WTC11 (cell line): Measurements from ENCODE around the gene CCDC157. TPM values are rescaled to one million over a fixed set of nuclear protein-coding genes. Genes with fewer than 3 reads are reported as not detected.
A peak's percentile ranks its signal among the peaks of the same experiment; 100 is the strongest.

Source experiments
- ATAC-seq: fragments of 200-7000 bp; cut with Tn5 transposase; 2 replicates; pipeline ENCODE4 v1.10.0; 2021; ENCODE audit warnings: mild to moderate bottlenecking, moderate library complexity
- CTCF ChIA-PET: fragments of 300-600 bp; sonication (Branson Sonifier 250); formaldehyde crosslinking; loops from one replicate; lab custom pipeline; 2021; ENCODE audit warnings: antibody characterized with exemption; lab: Charles Lee
- POLR2A ChIA-PET: fragments of 350-600 bp; sonication (Branson Sonifier 250); formaldehyde crosslinking; loops from one replicate; lab custom pipeline; 2021; ENCODE audit warnings: antibody characterized with exemption; lab: Charles Lee
- DNase-seq: peaks from one replicate; pipeline ENCODE4 v3.0.0; 2021; ENCODE audit warnings: low spot score
- H3K27ac Mint-ChIP-seq: 2 replicates; pipeline ENCODE4 v1.8.0; 2021; ENCODE audit warnings: mixed read lengths
- H3K27me3 Mint-ChIP-seq: 2 replicates; pipeline ENCODE4 v1.8.0; 2021; ENCODE audit warnings: low read depth, mild to moderate bottlenecking, moderate library complexity, mixed read lengths
- H3K36me3 Mint-ChIP-seq: 2 replicates; pipeline ENCODE4 v1.8.0; 2021; ENCODE audit warnings: mixed read lengths
- H3K4me1 Mint-ChIP-seq: 2 replicates; pipeline ENCODE4 v1.8.0; 2022; ENCODE audit warnings: mixed read lengths
- H3K4me3 Mint-ChIP-seq: 2 replicates; pipeline ENCODE4 v1.8.0; 2021; ENCODE audit warnings: mild to moderate bottlenecking, moderate library complexity, mixed read lengths
- H3K9me3 Mint-ChIP-seq: 2 replicates; pipeline ENCODE4 v1.8.0; 2021; ENCODE audit warnings: mixed read lengths
- ETV6 ChIP-seq: sonication (generic); formaldehyde crosslinking; IDR thresholded peaks from 2 replicates; pipeline ENCODE4 v1.8.1; 2022; ENCODE audit warnings: mild to moderate bottlenecking, missing genetic modification reagents
- FOXP1 ChIP-seq: sonication (generic); formaldehyde crosslinking; IDR thresholded peaks from 2 replicates; pipeline ENCODE4 v1.8.0; 2022; ENCODE audit warnings: missing genetic modification reagents, mild to moderate bottlenecking, moderate library complexity, borderline replicate concordance
- JUN ChIP-seq: sonication (generic); formaldehyde crosslinking; IDR thresholded peaks from 2 replicates; pipeline ENCODE4 v1.8.0; 2023; ENCODE audit warnings: mild to moderate bottlenecking, missing genetic modification reagents
- NR3C1 ChIP-seq: sonication (generic); formaldehyde crosslinking; conservative IDR thresholded peaks from 2 replicates; pipeline ENCODE4 v1.8.1; 2023; ENCODE audit warnings: low read depth, mild to moderate bottlenecking, missing genetic modification reagents
- SP1 ChIP-seq: sonication (generic); formaldehyde crosslinking; conservative IDR thresholded peaks from 2 replicates; pipeline ENCODE4 v1.8.1; 2022; ENCODE audit warnings: missing genetic modification reagents
- TP53 ChIP-seq: sonication (generic); formaldehyde crosslinking; IDR thresholded peaks from 2 replicates; pipeline ENCODE4 v1.8.1; 2023; ENCODE audit warnings: mild to moderate bottlenecking, missing genetic modification reagents
- ZNF121 ChIP-seq: sonication (generic); formaldehyde crosslinking; IDR thresholded peaks from 2 replicates; pipeline ENCODE4 v1.8.0; 2023; ENCODE audit warnings: missing genetic modification reagents
- ZNF317 ChIP-seq: sonication (generic); formaldehyde crosslinking; IDR thresholded peaks from 2 replicates; pipeline ENCODE4 v1.8.1; 2023; ENCODE audit warnings: low read depth, mild to moderate bottlenecking, moderate library complexity, missing genetic modification reagents, borderline replicate concordance
- ZNF396 ChIP-seq: fragments of 250-450 bp; sonication (Bioruptor Pico); IDR thresholded peaks from 2 replicates; pipeline ENCODE4 v1.8.0; 2021; ENCODE audit warnings: mild to moderate bottlenecking, moderate library complexity, borderline replicate concordance
- total RNA-seq: library from RNA; stranded (reverse); gene quantifications from 3 replicates; pipeline ENCODE4 v1.2.3, GENCODE V29; 2021
- TF ChIP-seq, protein P1 (sequence below): sonication (generic); formaldehyde crosslinking; IDR thresholded peaks from 2 replicates; pipeline ENCODE4 v1.8.1; 2022; ENCODE audit warnings: mild to moderate bottlenecking, missing genetic modification reagents, moderate library complexity, borderline replicate concordance
- TF ChIP-seq, protein P2 (sequence below): sonication (generic); formaldehyde crosslinking; IDR thresholded peaks from 2 replicates; pipeline ENCODE4 v1.8.0; 2023; ENCODE audit warnings: mild to moderate bottlenecking, missing genetic modification reagents
- TF ChIP-seq, protein P3 (sequence below): fragments of 250-450 bp; sonication (Bioruptor Pico); conservative IDR thresholded peaks from 2 replicates; pipeline ENCODE4 v1.9.0; 2021; ENCODE audit warnings: mild to moderate bottlenecking
- TF ChIP-seq, protein P4 (sequence below): sonication (generic); formaldehyde crosslinking; IDR thresholded peaks from 2 replicates; pipeline ENCODE4 v1.8.1; 2022; ENCODE audit warnings: low read depth, mild to moderate bottlenecking, moderate library complexity, missing genetic modification reagents, borderline replicate concordance
- TF ChIP-seq, protein P5 (sequence below): sonication (generic); formaldehyde crosslinking; IDR thresholded peaks from 2 replicates; pipeline ENCODE4 v1.8.1; 2023; ENCODE audit warnings: mild to moderate bottlenecking, missing genetic modification reagents, moderate library complexity
- TF ChIP-seq, protein P6 (sequence below): sonication (generic); formaldehyde crosslinking; IDR thresholded peaks from 2 replicates; pipeline ENCODE4 v1.8.1; 2023; ENCODE audit warnings: mild to moderate bottlenecking, missing genetic modification reagents

The CCDC157 gene
- total RNA-seq, 1 experiment from 2014 or later, result 6.5 TPM

DNA sequence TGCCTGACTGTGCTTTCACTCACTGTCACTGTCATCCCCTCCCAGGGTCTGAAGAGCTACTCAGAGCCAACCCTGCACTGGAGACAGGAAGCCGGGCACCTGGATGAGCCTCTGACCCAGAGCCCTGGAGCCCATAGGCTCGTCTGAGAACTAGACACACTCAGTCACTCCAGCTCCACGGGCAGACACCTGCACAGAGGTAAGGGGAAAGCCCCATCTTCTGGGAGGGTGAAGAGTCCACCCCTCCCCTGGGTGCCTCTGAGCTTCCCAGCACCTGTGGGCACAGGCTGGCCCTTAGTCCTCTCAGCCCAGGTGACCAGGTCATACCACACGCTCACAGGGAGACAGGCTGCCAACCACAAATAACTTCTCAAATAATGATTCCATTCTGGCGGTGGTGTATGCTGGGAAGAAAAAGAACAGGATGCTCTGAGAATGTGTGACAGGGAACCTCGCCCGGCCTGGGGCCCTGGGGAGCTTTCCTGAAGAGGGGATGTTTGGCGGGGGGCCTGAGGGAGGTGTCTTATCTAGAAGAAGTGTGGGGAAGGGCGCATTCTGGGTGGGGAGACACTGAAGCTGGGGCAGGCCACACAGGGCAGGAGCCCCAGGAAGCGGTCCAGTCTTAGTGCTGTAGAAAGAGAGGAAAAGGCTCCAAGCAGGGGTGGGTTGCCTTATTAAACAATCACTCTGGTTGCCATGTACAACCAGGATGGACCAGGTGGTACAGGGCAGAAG lies 5.3 kb downstream of the CCDC157 start:
- Mint-ChIP-seq H3K36me3 (no peaks in the 10 kb centered on the region), H3K27ac (peak overlapping the region; percentile 75), H3K27me3 (no peaks in the 10 kb centered on the region), H3K4me1 (peaks cover 25% of the 10 kb centered on the region), H3K4me3 (no peak overlapping the region), H3K9me3 (no peaks in the 10 kb centered on the region)
- TF ChIP-seq NR3C1 (CRISPR knock-in tag), result no peak
- TF ChIP-seq, protein P1, sequence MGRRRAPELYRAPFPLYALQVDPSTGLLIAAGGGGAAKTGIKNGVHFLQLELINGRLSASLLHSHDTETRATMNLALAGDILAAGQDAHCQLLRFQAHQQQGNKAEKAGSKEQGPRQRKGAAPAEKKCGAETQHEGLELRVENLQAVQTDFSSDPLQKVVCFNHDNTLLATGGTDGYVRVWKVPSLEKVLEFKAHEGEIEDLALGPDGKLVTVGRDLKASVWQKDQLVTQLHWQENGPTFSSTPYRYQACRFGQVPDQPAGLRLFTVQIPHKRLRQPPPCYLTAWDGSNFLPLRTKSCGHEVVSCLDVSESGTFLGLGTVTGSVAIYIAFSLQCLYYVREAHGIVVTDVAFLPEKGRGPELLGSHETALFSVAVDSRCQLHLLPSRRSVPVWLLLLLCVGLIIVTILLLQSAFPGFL (CRISPR knock-in tag), result no peak
- CTCF ChIA-PET, result interaction anchor here (0.5 to 2.4 kb wide), 7 partner anchors 13 to 81 kb away, joined by 3 to 17 read pairs (median 5); partner anchors contain the start of genes CASTOR1 and RNF215
- POLR2A ChIA-PET, result interaction anchor here (0.6 kb wide), 1 partner anchor 78 kb away, joined by 4 read pairs; no protein-coding TSS in a partner anchor
- peak; percentile 12; the same call in 1 of the 2 replicates for ATAC-seq
- DNase-seq, result no peak

DNA sequence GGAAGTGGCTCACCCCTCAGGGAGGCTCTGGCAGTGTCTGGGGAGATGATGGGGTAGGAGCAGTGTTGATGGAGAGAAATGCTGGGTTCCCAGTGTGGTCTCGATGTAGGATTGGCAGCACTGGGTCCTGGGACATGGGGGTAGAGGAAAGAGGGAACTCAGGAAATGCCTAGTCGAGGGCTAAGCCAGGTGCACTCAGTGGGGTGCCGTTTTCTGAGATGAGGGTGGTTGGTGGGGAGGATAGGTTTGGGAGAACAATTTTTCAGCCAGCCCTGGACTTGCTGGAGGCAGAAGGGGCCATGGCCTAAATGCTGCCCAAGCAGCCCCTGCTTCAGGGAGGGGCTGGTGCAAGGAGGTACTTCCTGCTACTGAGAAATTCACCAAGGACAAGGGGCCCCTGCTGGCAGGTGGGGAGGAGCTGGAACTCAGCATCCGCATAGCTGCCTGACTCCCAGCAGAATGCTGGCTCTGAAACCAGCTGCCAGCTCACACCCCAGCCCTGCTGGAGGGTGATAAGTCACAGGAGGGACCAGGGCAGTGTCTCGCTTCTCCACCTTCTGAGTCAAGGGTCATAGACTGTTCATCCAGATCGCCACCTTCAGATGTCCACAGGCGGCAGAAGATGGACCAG lies 6.0 kb downstream of the CCDC157 start:
- H3K4me3 Mint-ChIP-seq, result no peak overlapping the region
- POLR2A ChIA-PET, result interaction anchor here (0.6 to 0.9 kb wide), 4 partner anchors 9 to 607 kb away, joined by 3 to 6 read pairs (median 4); partner anchors contain the start of gene CASTOR1
- no peaks in the 10 kb centered on the region for H3K36me3 Mint-ChIP-seq
- 0 out of 2 replicates have a peak, but pooled peaks have one; percentile 39 for TF ChIP-seq ETV6
- 0 out of 2 replicates have a peak, but pooled peaks have one; percentile 27 for TF ChIP-seq TP53 (CRISPR knock-in tag)
- TF ChIP-seq, protein P2, sequence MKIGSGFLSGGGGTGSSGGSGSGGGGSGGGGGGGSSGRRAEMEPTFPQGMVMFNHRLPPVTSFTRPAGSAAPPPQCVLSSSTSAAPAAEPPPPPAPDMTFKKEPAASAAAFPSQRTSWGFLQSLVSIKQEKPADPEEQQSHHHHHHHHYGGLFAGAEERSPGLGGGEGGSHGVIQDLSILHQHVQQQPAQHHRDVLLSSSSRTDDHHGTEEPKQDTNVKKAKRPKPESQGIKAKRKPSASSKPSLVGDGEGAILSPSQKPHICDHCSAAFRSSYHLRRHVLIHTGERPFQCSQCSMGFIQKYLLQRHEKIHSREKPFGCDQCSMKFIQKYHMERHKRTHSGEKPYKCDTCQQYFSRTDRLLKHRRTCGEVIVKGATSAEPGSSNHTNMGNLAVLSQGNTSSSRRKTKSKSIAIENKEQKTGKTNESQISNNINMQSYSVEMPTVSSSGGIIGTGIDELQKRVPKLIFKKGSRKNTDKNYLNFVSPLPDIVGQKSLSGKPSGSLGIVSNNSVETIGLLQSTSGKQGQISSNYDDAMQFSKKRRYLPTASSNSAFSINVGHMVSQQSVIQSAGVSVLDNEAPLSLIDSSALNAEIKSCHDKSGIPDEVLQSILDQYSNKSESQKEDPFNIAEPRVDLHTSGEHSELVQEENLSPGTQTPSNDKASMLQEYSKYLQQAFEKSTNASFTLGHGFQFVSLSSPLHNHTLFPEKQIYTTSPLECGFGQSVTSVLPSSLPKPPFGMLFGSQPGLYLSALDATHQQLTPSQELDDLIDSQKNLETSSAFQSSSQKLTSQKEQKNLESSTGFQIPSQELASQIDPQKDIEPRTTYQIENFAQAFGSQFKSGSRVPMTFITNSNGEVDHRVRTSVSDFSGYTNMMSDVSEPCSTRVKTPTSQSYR (CRISPR knock-in tag), result no peak
- TF ChIP-seq, all 79 proteins: peak for 2
- DNase-seq (peak; percentile 67), ATAC-seq (peak; percentile 89)
- Mint-ChIP-seq H3K27me3 (no peaks in the 10 kb centered on the region), H3K9me3 (no peaks in the 10 kb centered on the region), H3K4me1 (peaks cover 25% of the 10 kb centered on the region), H3K27ac (peak overlapping the region; percentile 91)
- CTCF ChIA-PET, result interaction anchor here (0.5 to 2.4 kb wide), 9 partner anchors 12 to 82 kb away, joined by 3 to 17 read pairs (median 5); partner anchors contain the start of genes CASTOR1, RNF215 and SEC14L2

DNA sequence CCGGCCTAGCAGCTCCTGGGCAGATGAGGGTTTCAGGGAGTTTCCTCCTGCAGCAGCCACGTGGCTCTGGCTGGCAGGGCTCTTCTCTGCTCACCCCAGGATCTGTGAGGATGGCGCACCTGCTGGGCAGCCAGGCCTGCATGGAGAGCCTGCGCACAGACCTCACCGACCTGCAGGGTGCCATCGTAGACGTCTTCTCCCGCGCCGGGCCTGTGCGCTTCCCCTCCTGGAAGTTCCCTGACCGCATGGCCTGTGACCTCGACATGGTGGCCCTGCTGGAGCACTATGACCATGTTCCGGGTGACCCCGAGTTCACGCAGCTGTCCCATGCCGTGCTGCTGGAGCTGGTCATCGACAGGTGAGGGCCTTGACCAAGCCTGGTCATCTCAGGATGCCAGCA lies 9.1 kb downstream of the CCDC157 start:
- Mint-ChIP-seq H3K27me3 (no peaks in the 10 kb centered on the region), H3K4me1 (peaks cover 17% of the 10 kb centered on the region), H3K36me3 (no peaks in the 10 kb centered on the region), H3K9me3 (no peaks in the 10 kb centered on the region), H3K27ac (no peak overlapping the region), H3K4me3 (no peak overlapping the region)
- ChIA-PET CTCF (interaction anchor here (0.8 kb wide), 1 partner anchor 22 kb away, joined by 3 read pairs; the partner anchor contains the start of gene RNF215), POLR2A (no interaction called here)
- ATAC-seq, result no peak
- DNase-seq, result no peak
- TF ChIP-seq, protein P3, sequence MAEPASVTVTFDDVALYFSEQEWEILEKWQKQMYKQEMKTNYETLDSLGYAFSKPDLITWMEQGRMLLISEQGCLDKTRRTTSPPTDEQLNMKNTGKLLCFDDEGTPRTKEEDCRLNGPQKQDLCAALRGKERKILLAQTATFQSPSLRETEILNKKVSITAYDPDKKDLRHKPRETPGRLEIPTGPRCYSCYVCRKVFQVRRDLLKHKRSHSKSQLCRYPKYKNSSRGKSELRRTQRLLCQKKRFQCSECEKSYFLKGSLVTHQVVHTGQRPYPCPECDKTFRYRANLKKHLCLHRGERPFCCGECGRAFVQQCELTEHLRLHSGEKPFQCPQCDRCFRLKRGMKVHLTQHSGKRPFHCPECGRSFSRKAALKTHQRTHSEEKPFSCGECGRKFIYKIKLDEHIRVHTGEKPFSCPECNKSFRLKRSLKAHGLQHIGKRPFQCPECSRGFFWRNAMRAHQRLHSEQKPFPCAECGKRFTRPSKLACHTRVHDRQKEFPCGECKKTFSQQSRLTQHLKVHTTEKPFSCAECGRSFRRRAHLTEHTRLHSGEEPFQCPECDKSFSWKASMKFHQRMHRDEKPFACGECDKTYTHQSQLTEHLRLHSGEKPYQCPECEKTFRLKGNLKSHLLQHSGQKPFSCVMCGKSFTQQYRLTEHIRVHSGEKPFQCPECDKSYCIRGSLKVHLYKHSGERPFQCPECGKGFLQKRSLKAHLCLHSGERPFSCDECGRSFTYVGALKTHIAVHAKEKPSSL (CRISPR knock-in tag), result no peak
- no peak for TF ChIP-seq FOXP1 (CRISPR knock-in tag)

DNA sequence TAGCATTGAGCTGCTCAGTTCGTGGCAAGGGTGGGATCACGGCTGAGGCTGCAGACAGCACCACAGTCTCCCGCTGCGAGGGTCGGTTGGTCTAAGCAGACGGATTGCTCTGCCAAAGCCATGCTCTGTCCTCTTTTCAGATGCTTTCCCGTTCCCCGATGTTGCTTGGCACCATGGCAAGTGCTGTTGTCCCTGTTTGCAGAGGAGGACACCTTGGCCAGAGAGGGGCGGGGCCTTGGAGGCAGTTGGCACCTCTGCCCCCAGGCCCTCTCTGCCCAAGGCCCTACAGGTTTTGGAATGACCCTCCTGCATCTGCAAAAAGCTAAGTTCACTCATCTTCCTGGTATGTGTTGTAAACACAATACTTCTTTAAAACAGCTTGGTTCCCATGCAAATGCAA lies 11.6 kb downstream of the CCDC157 start:
- Mint-ChIP-seq H3K4me3 (no peak overlapping the region), H3K27ac (0 out of 2 replicates have a peak overlapping the region, but pooled peaks have one; percentile 22), H3K4me1 (peaks cover 3% of the 10 kb centered on the region), H3K36me3 (no peaks in the 10 kb centered on the region), H3K27me3 (no peaks in the 10 kb centered on the region), H3K9me3 (no peaks in the 10 kb centered on the region)
- POLR2A ChIA-PET, result no interaction called here
- CTCF ChIA-PET, result interaction anchor here (1.6 to 2.8 kb wide), 2 partner anchors 19 to 80 kb away, joined by 9 to 12 read pairs; partner anchors contain the start of gene RNF215
- no peak for DNase-seq
- ATAC-seq, result no peak
- TF ChIP-seq, protein P4, sequence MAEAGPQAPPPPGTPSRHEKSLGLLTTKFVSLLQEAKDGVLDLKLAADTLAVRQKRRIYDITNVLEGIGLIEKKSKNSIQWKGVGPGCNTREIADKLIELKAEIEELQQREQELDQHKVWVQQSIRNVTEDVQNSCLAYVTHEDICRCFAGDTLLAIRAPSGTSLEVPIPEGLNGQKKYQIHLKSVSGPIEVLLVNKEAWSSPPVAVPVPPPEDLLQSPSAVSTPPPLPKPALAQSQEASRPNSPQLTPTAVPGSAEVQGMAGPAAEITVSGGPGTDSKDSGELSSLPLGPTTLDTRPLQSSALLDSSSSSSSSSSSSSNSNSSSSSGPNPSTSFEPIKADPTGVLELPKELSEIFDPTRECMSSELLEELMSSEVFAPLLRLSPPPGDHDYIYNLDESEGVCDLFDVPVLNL (CRISPR knock-in tag), result no peak
- TF ChIP-seq JUN (CRISPR knock-in tag) (no peak), SP1 (no peak), ZNF396 (CRISPR knock-in tag) (no peak), ZNF317 (CRISPR knock-in tag) (no peak), ZNF121 (CRISPR knock-in tag) (no peak), ETV6 (no peak)
- TF ChIP-seq, protein P5, sequence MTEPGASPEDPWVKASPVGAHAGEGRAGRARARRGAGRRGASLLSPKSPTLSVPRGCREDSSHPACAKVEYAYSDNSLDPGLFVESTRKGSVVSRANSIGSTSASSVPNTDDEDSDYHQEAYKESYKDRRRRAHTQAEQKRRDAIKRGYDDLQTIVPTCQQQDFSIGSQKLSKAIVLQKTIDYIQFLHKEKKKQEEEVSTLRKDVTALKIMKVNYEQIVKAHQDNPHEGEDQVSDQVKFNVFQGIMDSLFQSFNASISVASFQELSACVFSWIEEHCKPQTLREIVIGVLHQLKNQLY, result no peak
- TF ChIP-seq, protein P6, sequence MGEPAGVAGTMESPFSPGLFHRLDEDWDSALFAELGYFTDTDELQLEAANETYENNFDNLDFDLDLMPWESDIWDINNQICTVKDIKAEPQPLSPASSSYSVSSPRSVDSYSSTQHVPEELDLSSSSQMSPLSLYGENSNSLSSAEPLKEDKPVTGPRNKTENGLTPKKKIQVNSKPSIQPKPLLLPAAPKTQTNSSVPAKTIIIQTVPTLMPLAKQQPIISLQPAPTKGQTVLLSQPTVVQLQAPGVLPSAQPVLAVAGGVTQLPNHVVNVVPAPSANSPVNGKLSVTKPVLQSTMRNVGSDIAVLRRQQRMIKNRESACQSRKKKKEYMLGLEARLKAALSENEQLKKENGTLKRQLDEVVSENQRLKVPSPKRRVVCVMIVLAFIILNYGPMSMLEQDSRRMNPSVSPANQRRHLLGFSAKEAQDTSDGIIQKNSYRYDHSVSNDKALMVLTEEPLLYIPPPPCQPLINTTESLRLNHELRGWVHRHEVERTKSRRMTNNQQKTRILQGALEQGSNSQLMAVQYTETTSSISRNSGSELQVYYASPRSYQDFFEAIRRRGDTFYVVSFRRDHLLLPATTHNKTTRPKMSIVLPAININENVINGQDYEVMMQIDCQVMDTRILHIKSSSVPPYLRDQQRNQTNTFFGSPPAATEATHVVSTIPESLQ, result no peak
